HG03354 (cell line): ENCODE results near the gene C6orf132.

ENCODE experiments used
- ATAC-seq: cut with Tn5 transposase; IDR thresholded peaks from one replicate; pipeline ENCODE4 v1.9.1; 2021; ENCODE audit warnings: mild to moderate bottlenecking; ENCODE audit not compliant: unreplicated experiment, poor library complexity, severe bottlenecking

Gene C6orf132

DNA sequence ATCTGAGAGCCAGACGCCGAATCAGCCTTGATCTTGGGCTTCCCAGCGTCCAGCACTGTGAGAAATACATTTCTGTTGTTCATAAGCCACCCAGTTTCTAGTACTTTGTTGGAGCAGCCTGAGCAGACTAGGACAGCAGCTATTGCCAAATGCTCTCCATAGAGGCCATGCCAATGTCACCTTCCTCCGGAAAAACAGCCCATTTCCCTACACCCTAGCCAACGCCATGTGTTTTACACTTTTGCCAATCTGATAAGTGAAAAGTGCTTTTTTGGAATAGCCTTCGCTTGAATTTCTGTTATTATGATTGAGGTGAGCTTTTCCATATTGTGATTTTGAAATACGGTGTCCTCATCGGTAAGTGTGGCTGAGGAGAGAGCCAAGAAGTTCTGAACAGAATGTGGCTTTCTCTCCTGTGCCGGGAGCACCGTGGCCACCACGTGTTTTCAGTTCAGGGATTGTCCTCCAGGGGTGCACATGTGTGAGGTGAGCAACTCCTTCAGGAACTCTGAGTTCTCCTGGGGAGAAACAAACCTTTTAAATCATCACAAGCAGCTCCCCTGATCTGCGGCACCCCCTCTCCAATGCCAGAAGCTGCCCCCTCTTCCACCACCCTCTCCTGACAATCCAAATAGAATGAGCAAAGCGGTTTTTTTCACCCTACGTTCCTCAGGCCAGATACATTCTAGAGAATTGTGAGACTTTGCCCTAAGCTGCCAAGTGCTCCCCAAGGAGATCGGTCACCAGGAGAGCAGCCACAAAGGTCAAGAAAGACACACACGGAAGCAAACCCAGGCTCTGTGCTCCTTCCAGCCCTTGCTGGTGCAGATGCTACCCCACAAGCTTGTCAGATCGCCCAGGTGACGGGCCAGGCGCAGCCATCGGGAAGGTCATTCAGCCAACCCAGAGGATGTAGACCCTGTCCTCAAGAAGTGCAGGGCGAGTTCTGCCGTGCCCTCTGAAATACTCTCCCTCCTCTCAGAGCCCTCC, 56.1 kb downstream of the C6orf132 start:
- no peak for ATAC-seq

GRCh38 chr6:42084889-42085288, 57.5 kb downstream of the C6orf132 start:
- no peak for ATAC-seq

DNA sequence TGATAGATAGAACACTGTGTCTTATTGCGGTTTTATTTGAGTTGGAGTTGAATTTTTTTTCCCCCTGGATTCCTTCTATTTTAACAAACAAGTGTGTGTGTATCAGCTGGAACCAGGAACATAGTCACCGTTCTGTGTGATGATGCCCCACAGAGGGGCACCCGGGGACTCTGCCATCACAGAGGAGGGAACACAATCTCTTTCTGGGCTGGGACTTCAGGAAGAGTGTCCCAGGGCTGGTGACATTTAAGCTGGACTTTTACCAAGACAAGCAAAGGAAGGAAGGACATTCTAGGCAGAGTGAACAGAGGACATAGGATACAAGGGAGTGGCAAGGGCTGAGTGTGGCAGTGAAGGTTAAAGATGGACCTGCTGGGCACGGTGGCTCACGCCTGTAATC, 58.9 kb downstream of the C6orf132 start:
- ATAC-seq: no peak

GRCh38 chr6:42079941-42080464, 62.4 kb downstream of the C6orf132 start:
- no peak for ATAC-seq

GRCh38 chr6:42078386-42078785, 64.0 kb downstream of the C6orf132 start:
- ATAC-seq: no peak

GRCh38 chr6:42075159-42075838, 67.1 kb downstream of the C6orf132 start:
- ATAC-seq: no peak

DNA sequence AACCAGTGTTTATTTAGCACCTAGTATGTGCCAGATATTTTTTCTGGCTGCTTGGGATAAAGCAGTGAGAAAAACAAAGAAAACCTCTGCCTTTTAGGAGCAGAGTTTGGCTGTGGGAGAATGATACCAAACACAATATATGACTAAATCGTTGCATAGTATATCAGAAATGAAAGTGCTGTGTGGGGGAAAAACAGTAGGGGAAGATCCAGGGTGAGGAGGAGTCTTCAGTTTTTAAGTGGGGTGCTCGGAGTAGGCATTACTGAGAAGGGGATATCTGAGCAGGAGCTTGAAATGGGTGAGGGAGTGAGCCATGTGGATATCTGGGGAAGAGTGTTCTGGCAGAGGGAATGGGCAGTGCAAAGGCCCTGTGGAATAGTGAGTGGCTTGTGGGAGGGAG, 69.1 kb downstream of the C6orf132 start:
- no peak for ATAC-seq

GRCh38 chr6:42071881-42072583, 70.4 kb downstream of the C6orf132 start:
- no peak for ATAC-seq

GRCh38 chr6:42068872-42069522, 73.4 kb downstream of the C6orf132 start:
- no peak for ATAC-seq

DNA sequence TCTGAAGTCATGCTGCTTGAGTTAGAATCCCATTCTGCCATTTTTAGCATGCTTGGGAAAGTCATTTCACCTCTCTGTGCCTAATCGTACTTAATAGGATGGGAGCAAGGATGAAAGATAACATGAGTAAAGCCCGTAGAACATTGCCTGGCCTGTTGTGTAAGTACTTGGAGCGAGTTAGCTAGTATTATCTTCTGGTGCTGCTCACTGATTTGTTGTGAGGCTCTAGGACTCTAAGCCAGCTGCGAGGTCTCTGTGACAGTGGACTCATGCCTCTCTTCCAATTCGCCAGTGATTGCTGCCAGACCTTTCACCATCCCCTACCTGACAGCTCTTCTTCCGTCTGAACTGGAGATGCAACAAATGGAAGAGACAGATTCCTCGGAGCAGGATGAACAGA, 74.2 kb downstream of the C6orf132 start:
- no peak for ATAC-seq

DNA sequence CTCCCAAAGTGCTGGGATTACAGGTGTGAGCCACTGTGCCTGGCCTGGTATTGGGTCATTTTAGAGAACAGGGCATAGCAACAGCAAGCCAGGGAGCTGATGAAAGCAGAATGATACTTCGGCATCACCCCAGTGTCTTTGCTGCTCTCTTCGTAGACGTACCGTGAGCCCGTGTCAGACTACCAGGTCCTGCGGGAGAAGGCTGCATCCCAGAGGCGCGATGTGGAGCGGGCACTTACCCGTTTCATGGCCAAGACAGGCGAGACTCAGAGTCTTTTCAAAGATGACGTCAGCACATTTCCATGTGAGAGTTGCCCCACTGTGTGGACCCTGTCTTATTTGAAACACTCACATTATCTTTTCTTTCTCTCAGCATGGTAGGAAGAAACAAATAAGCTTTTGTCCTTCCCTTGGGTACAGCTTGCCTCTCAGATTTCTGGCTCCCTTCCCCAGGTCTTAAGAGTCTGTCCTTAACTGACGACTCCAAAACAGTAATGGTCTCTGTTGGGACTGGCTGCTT, 76.2 kb downstream of the C6orf132 start:
- no peak for ATAC-seq

- no peak for ATAC-seq
Observed at GRCh38 chr6:42059743-42060142, 82.7 kb downstream of the C6orf132 start.

DNA sequence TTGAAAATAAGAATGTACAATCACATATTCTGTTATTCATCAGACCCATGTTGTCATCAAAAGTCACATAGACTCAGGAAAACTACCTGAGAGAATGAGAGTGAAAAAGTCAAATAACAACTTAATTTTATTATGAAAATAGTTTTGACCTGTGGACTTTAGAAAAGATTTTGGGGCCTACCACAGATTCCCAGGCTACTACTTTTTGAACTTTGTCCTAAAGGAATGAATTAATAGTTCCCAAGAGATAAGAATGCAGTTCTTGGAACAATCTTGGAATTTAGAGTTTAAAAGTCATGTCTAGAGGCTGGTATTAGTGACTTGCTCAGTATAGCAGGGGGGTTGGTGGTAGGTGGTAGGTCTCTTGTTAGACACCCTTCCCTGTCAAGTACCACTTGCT, 88.8 kb downstream of the C6orf132 start:
- no peak for ATAC-seq

- ATAC-seq: no peak
Observed at GRCh38 chr6:42051268-42051653, 91.2 kb downstream of the C6orf132 start.
